Epithelial cell of proximal tubule (primary cell): ENCODE results near the gene SNX10. TPM values are rescaled to one million over a fixed set of nuclear protein-coding genes. Genes with fewer than 3 reads are reported as not detected.

Experiments used
- DNase-seq: peaks from one replicate; pipeline ENCODE4 v3.0.0-alpha.2; 2011; ENCODE audit warnings: low read depth
- H3K4me3 ChIP-seq: 2 replicates; pipeline ENCODE4 v1.5.1; 2011; ENCODE audit warnings: low read depth, mild to moderate bottlenecking, low read length
- total RNA-seq: library from RNA; depleted of rRNA; stranded (reverse); fragments of >200 nt; gene quantifications from 2 replicates; pipeline ENCODE4 v1.2.3, GENCODE V29; 2015
- TF ChIP-seq, protein P1 (sequence below): conservative IDR thresholded peaks from 2 replicates; pipeline ENCODE4 v1.5.1; 2012; ENCODE audit warnings: low read depth, mild to moderate bottlenecking, low read length

Gene SNX10
- total RNA-seq, 1 donor from 2014 or later: 29.0 TPM

DNA sequence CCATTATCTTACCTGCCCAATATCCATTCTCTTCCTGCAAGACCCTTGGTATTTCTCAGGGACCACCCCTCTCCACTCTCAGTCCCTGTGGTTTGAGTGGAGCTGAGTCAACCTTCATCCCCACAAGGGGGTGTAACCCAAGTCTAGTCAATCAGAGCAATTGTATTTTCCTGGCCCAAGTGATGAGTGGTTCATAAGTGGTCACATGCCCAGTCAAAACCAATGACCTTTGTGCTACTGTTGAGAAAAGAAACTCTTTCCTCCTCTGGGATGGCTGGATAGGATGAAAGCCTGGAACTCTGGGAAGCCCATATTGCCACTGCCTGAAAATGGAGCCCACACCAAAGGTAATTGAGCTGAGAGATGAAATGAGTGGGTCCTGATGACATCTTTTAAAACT lies 93.6 kb downstream of the SNX10 start:
- H3K4me3 ChIP-seq: no peak overlapping the region
- no peak for DNase-seq
- TF ChIP-seq, protein P1, sequence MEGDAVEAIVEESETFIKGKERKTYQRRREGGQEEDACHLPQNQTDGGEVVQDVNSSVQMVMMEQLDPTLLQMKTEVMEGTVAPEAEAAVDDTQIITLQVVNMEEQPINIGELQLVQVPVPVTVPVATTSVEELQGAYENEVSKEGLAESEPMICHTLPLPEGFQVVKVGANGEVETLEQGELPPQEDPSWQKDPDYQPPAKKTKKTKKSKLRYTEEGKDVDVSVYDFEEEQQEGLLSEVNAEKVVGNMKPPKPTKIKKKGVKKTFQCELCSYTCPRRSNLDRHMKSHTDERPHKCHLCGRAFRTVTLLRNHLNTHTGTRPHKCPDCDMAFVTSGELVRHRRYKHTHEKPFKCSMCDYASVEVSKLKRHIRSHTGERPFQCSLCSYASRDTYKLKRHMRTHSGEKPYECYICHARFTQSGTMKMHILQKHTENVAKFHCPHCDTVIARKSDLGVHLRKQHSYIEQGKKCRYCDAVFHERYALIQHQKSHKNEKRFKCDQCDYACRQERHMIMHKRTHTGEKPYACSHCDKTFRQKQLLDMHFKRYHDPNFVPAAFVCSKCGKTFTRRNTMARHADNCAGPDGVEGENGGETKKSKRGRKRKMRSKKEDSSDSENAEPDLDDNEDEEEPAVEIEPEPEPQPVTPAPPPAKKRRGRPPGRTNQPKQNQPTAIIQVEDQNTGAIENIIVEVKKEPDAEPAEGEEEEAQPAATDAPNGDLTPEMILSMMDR: peak; percentile 20

DNA sequence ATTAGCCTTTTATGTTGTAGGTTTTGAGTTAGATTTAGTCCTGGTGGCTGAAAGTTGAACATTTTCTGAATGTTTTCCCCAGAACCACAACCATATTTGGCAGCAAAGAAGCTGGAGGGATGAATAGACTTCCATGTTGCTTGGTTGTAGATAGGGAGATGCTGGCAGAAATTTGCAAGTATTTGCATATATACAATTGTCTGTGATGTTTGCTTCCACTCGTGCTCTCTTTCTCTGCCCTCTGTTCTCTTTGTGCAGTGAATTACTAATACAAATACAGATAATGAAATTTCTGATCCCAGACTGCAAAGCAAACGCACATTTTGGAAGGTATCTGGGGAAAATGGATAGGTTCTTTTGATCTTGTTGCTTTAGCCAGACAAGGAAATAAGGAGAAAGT lies 96.1 kb downstream of the SNX10 start:
- no peak overlapping the region for H3K4me3 ChIP-seq
- TF ChIP-seq, protein P1: no peak
- no peak for DNase-seq

DNA sequence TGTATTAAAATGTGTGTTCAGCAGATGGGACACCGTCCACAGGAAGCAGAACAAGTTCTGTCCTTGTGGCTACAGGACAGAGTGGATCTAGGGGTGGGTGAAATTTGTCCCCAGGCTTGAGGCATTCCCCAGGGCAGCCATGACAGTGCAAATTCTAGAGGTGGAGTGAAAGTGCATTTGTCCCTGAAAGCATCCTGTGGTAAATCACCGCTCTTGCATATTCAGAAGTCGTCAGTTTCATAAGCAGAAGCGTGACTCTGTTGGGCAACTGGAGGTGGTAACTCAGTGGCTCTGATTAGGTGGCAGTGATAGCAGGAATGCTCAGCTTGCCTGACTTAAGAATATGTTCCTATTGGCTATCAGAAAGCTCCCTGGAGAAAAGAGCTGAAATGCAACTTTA lies 96.6 kb downstream of the SNX10 start:
- DNase-seq: no peak
- TF ChIP-seq, protein P1: no peak
- H3K4me3 ChIP-seq: no peak overlapping the region

DNA sequence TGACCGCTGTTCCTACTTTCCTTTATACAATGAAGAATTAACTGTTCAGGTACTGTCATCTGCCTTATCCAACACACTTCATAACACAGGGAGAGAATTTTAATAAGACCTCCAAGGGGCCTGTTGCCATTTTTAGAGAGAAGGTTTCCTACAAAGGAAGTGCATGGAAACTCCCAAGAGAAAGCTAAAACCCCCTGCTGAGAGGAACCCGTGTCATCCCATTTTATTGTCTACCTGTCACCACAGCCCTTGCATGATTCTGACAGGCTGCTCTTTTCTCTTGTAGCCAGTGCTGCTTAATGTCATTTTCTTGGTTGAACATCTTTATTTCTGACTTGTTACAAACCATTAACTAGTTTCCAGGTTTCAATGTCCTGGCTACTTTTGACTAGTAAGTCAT lies 98.4 kb downstream of the SNX10 start:
- TF ChIP-seq, protein P1: no peak
- no peak for DNase-seq
- H3K4me3 ChIP-seq: no peak overlapping the region

DNA sequence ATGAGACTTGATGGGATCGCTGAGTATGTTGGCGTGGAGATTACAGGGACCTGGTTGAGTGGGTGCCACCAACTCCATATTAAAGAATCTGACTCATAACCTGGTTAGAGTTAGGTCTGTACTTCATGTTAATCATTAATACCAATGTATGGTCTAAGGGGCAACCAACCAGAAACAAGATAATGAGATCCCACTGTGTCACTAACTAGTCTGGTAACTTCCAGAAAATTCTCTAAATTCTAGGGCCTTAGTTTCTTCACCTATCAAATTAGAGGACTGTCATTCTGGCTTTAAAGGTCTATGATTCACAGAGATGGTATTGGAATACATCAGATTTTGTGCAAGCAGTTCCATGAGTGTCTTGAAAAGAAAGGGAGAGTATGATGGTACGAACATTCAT lies 102.2 kb downstream of the SNX10 start:
- TF ChIP-seq, protein P1: no peak
- DNase-seq: peak; percentile 33
- no peak overlapping the region for H3K4me3 ChIP-seq

DNA sequence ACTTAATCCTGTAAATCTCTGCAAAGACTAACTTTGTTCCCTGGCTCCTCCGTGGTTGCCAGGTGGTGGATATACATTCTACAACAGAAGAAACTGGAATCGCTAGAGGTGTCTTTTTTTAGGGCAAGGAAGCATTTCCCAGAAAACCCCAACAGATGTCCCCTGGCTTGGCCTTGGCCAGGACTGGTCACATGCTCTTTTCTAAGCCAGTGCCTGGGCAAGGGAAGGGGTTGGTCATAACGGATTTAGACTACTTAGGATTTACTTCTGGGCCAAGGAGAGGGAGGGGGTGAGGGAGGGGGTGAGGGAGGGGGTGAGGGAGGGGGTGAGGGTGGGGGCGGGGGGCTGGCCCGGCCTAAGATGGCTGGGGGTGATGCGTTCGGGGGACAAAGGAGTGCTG lies 105.7 kb downstream of the SNX10 start:
- TF ChIP-seq, protein P1: no peak
- DNase-seq: no peak
- H3K4me3 ChIP-seq: no peak overlapping the region

DNA sequence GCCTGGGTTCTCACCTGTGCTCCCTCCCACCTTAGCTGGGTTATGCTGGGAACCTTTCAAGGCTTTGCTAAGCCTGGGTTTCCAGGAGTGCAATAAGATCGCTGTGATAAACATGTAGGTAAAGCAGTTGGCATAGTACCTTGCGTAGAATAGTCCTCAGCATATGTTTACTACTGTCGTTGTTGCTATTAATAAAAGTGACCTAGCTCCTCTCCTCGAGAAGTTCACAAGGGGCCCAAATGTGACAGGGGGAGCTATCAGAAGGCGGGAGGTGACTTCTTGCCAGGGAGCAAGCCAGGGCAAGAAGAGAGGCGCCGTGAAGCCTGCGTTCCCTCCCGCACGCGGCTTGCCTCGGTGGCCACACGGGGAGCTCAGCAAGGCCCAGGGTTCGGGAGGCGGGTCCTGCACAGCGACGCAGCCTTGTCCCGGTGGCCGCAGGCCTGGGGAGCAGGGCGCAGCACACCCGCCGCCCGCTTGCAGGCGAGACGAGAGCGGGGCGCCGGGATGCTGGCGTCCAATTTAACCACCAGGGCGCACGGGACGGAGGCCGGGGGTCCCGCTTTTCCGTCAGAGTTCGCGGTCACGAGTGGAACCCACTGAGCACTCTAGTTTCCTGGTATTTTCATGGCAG lies 106.2 kb downstream of the SNX10 start:
- TF ChIP-seq, protein P1: no peak
- no peak for DNase-seq
- peak overlapping the region; percentile 68 for H3K4me3 ChIP-seq
